Measurements from ENCODE around the gene FARP1. TPM values are rescaled to one million over a fixed set of nuclear protein-coding genes. Genes with fewer than 3 reads are reported as not detected.
A peak's percentile ranks its signal among the peaks of the same experiment; 100 is the strongest.
"Not testable (repeated sequence)": the region's sequence is repeated elsewhere in the genome, so short reads cannot be mapped to it uniquely, and the experiment has no call there.

Gene FARP1
- total RNA-seq, 2 donors from 2014 or later, result 0.76 to 0.87 TPM

GRCh38 chr13:98261165-98261702 is 118.3 kb downstream of the FARP1 start:
- ATAC-seq (no peak), DNase-seq (no peak)
- Mint-ChIP-seq H3K27me3 (peaks cover 22% of the 10 kb centered on the region), H3K27ac (no peak overlapping the region), H3K36me3 (ENCODE audit: low read depth) (no peaks in the 10 kb centered on the region), H3K4me1 (no peaks in the 10 kb centered on the region), H3K4me3 (no peak overlapping the region)
- no peaks in the 10 kb centered on the region for H3K9me3 ChIP-seq (ENCODE audit: control insufficient read depth, low read length, poor library complexity, severe bottlenecking)

- H3K4me1 Mint-ChIP-seq, result no peaks in the 10 kb centered on the region
- no peaks in the 10 kb centered on the region for H3K36me3 Mint-ChIP-seq (ENCODE audit: low read depth)
- H3K9me3 ChIP-seq (ENCODE audit: control insufficient read depth, low read length, poor library complexity, severe bottlenecking), result no peaks in the 10 kb centered on the region
- no peak overlapping the region for H3K4me3 Mint-ChIP-seq
- no peak overlapping the region for H3K27ac Mint-ChIP-seq
- ATAC-seq (no peak), DNase-seq (no peak)
- H3K27me3 Mint-ChIP-seq, result peaks cover 20% of the 10 kb centered on the region
Observed at GRCh38 chr13:98262292-98262691, 119.4 kb downstream of the FARP1 start.

GRCh38 chr13:98263841-98264240 is 120.9 kb downstream of the FARP1 start:
- Mint-ChIP-seq H3K27me3 (peaks cover 16% of the 10 kb centered on the region), H3K27ac (no peak overlapping the region), H3K4me1 (no peaks in the 10 kb centered on the region), H3K4me3 (no peak overlapping the region), H3K36me3 (ENCODE audit: low read depth) (no peaks in the 10 kb centered on the region)
- DNase-seq (no peak), ATAC-seq (no peak)
- H3K9me3 ChIP-seq (ENCODE audit: control insufficient read depth, low read length, poor library complexity, severe bottlenecking), result no peaks in the 10 kb centered on the region

- no peak for ATAC-seq
- H3K27ac Mint-ChIP-seq, result no peak overlapping the region
- no peaks in the 10 kb centered on the region for H3K36me3 Mint-ChIP-seq (ENCODE audit: low read depth)
- peaks cover 23% of the 10 kb centered on the region for H3K27me3 Mint-ChIP-seq
- H3K4me3 Mint-ChIP-seq, result no peak overlapping the region
- no peaks in the 10 kb centered on the region for H3K9me3 ChIP-seq (ENCODE audit: control insufficient read depth, low read length, poor library complexity, severe bottlenecking)
- no peaks in the 10 kb centered on the region for H3K4me1 Mint-ChIP-seq
- DNase-seq, result no peak
Observed at GRCh38 chr13:98264877-98265276, 122.0 kb downstream of the FARP1 start.

- H3K9me3 ChIP-seq (ENCODE audit: control insufficient read depth, low read length, poor library complexity, severe bottlenecking), result no peaks in the 10 kb centered on the region
- H3K4me1 Mint-ChIP-seq, result no peaks in the 10 kb centered on the region
- ATAC-seq (no peak), DNase-seq (no peak)
- no peak overlapping the region for H3K4me3 Mint-ChIP-seq
- H3K36me3 Mint-ChIP-seq (ENCODE audit: low read depth), result no peaks in the 10 kb centered on the region
- no peak overlapping the region for H3K27ac Mint-ChIP-seq
- peaks cover 24% of the 10 kb centered on the region for H3K27me3 Mint-ChIP-seq
Observed at GRCh38 chr13:98265692-98266551, 123.0 kb downstream of the FARP1 start.

- H3K4me1 Mint-ChIP-seq, result no peaks in the 10 kb centered on the region
- peaks cover 20% of the 10 kb centered on the region for H3K27me3 Mint-ChIP-seq
- H3K4me3 Mint-ChIP-seq, result no peak overlapping the region
- H3K36me3 Mint-ChIP-seq (ENCODE audit: low read depth), result no peaks in the 10 kb centered on the region
- no peak for DNase-seq
- H3K9me3 ChIP-seq (ENCODE audit: control insufficient read depth, low read length, poor library complexity, severe bottlenecking), result no peaks in the 10 kb centered on the region
- no peak for ATAC-seq
- no peak overlapping the region for H3K27ac Mint-ChIP-seq
Observed at GRCh38 chr13:98267080-98267912, 124.4 kb downstream of the FARP1 start.

GRCh38 chr13:98269386-98269785 is 126.5 kb downstream of the FARP1 start:
- DNase-seq, result no peak
- Mint-ChIP-seq H3K27ac (peak overlapping the region; percentile 19), H3K4me3 (no peak overlapping the region), H3K4me1 (peaks cover 2% of the 10 kb centered on the region), H3K36me3 (ENCODE audit: low read depth) (no peaks in the 10 kb centered on the region), H3K27me3 (peaks cover 32% of the 10 kb centered on the region)
- H3K9me3 ChIP-seq (ENCODE audit: control insufficient read depth, low read length, poor library complexity, severe bottlenecking), result no peaks in the 10 kb centered on the region
- ATAC-seq, result no peak

GRCh38 chr13:98270819-98271218 is 127.9 kb downstream of the FARP1 start:
- ATAC-seq, result no peak
- peaks cover 34% of the 10 kb centered on the region for H3K27me3 Mint-ChIP-seq

GRCh38 chr13:98271646-98272045 is 128.8 kb downstream of the FARP1 start:
- H3K9me3 ChIP-seq (ENCODE audit: control insufficient read depth, low read length, poor library complexity, severe bottlenecking); DNase-seq; ATAC-seq; H3K4me1 Mint-ChIP-seq; H3K36me3 Mint-ChIP-seq (ENCODE audit: low read depth); H3K27ac Mint-ChIP-seq; H3K4me3 Mint-ChIP-seq: not testable (repeated sequence)
- H3K27me3 Mint-ChIP-seq, result peaks cover 41% of the 10 kb centered on the region

More at GRCh38 chr13:98270819-98271218, 127.9 kb downstream of the FARP1 start:
- DNase-seq, result no peak
- no peaks in the 10 kb centered on the region for H3K9me3 ChIP-seq (ENCODE audit: control insufficient read depth, low read length, poor library complexity, severe bottlenecking)
- Mint-ChIP-seq H3K36me3 (ENCODE audit: low read depth) (no peaks in the 10 kb centered on the region), H3K4me1 (peaks cover 2% of the 10 kb centered on the region), H3K4me3 (no peak overlapping the region), H3K27ac (no peak overlapping the region)

GRCh38 chr13:98272549-98272948 is 129.7 kb downstream of the FARP1 start:
- no peak for ATAC-seq
- no peaks in the 10 kb centered on the region for H3K9me3 ChIP-seq (ENCODE audit: control insufficient read depth, low read length, poor library complexity, severe bottlenecking)
- peaks cover 41% of the 10 kb centered on the region for H3K27me3 Mint-ChIP-seq
- H3K36me3 Mint-ChIP-seq (ENCODE audit: low read depth), result no peaks in the 10 kb centered on the region
- no peak for DNase-seq
- H3K4me1 Mint-ChIP-seq, result peaks cover 2% of the 10 kb centered on the region
- no peak overlapping the region for H3K4me3 Mint-ChIP-seq
- no peak overlapping the region for H3K27ac Mint-ChIP-seq

GRCh38 chr13:98273067-98273823 is 130.4 kb downstream of the FARP1 start:
- Mint-ChIP-seq H3K4me3 (no peak overlapping the region), H3K36me3 (ENCODE audit: low read depth) (no peaks in the 10 kb centered on the region), H3K27me3 (peaks cover 41% of the 10 kb centered on the region), H3K4me1 (peaks cover 2% of the 10 kb centered on the region), H3K27ac (no peak overlapping the region)
- no peaks in the 10 kb centered on the region for H3K9me3 ChIP-seq (ENCODE audit: control insufficient read depth, low read length, poor library complexity, severe bottlenecking)
- ATAC-seq (no peak), DNase-seq (no peak)

GRCh38 chr13:98273824-98274742 is 131.2 kb downstream of the FARP1 start:
- Mint-ChIP-seq H3K27ac (no peak overlapping the region), H3K4me3 (no peak overlapping the region), H3K36me3 (ENCODE audit: low read depth) (no peaks in the 10 kb centered on the region), H3K27me3 (peaks cover 41% of the 10 kb centered on the region), H3K4me1 (peaks cover 2% of the 10 kb centered on the region)
- ATAC-seq (no peak), DNase-seq (no peak)
- H3K9me3 ChIP-seq (ENCODE audit: control insufficient read depth, low read length, poor library complexity, severe bottlenecking), result no peaks in the 10 kb centered on the region

Data from T-helper 17 cell (primary cell).